ENCODE results near the gene CCRL2. TPM values are rescaled to one million over a fixed set of nuclear protein-coding genes. Genes with fewer than 3 reads are reported as not detected.

The CCRL2 gene
- total and polyA plus RNA-seq, 9 of the 15 experiments (the other 6 are each of a cell fraction or from before 2014, with no cell fraction given): 3.4 to 5.7 (median 4.0) TPM

- TF ChIP-seq RCOR1 (IDR thresholded peaks at IDR 0.05; ENCODE audit: borderline replicate concordance in 1 of 2, low read depth in 2 of 2, low read length in 2 of 2): 0 out of 4 replicates have a peak, but pooled peaks of 1 of the 2 experiments have one; percentile 2
Observed at GRCh38 chr3:46408853-46409252, 1.8 kb downstream of the CCRL2 start (continued).

- Histone ChIP-seq H3K4me1 (replicated peaks in 1 of 2; ENCODE audit: control insufficient read depth in 2 of 2, insufficient read depth in 2 of 2, low read length in 2 of 2) (peaks cover 25 to 42% of the 10 kb centered on the region in 2 experiments), H3K9me1 (ENCODE audit: control insufficient read depth, insufficient read depth, low read length) (no peaks in the 10 kb centered on the region), H2AFZ (ENCODE audit: low read depth, low read length) (no peak overlapping the region), H3K9me3 (replicated peaks; ENCODE audit: control insufficient read depth, insufficient read depth, low read depth, low read length) (no peaks in the 10 kb centered on the region; the same call in 1 of the 2 replicates), H3K79me2 (ENCODE audit: control insufficient read depth, insufficient read depth, low read length) (peaks cover 2% of the 10 kb centered on the region; the same call in 1 of the 3 replicates), H3K4me3 (no peak overlapping the region), H3K9ac (ENCODE audit: insufficient read depth in 1 of 2, low read depth in 2 of 2, low read length in 2 of 2) (0 out of 4 replicates have a peak overlapping the region, but pooled peaks of 1 of the 2 experiments have one; percentile 10), H3K27me3 (ENCODE audit: control insufficient read depth in 2 of 2, insufficient read depth in 2 of 2, low read length in 2 of 2) (no peaks in the 10 kb centered on the region), H4K20me1 (replicated peaks; ENCODE audit: control insufficient read depth, insufficient read depth, low read length) (no peaks in the 10 kb centered on the region), H3K27ac (ENCODE audit: extremely low read depth, low read depth, low read length) (no peak overlapping the region), H3K36me3 (ENCODE audit: control insufficient read depth, insufficient read depth, low read length) (no peaks in the 10 kb centered on the region), H3K4me2 (ENCODE audit: insufficient read depth, low read length) (no peak overlapping the region)
- DNase-seq (ENCODE audit: extremely low read depth in 1 of 4, low spot score in 3 of 4) (no peak), ATAC-seq (no peak), FAIRE-seq (no peak)
- TF ChIP-seq NR2C1 (IDR thresholded peaks at IDR 0.05) (no peak), NR2C1 (tag; IDR thresholded peaks at IDR 0.05) (no peak), CBX3 (IDR thresholded peaks at IDR 0.05; ENCODE audit: borderline replicate concordance in 1 of 2, low read length in 2 of 2) (no peak), KLF16 (IDR thresholded peaks at IDR 0.05) (no peak), ARID1B (IDR thresholded peaks at IDR 0.05) (no peak), PHF8 (IDR thresholded peaks at IDR 0.05; ENCODE audit: borderline replicate concordance, low read length) (no peak), PRPF4 (IDR thresholded peaks at IDR 0.05; ENCODE audit: insufficient read depth, low read depth, low read length, poor library complexity, severe bottlenecking) (no peak), BRF1 (IDR thresholded peaks at IDR 0.05; ENCODE audit: borderline replicate concordance, extremely low read depth, insufficient read length) (no peak), RBM17 (IDR thresholded peaks at IDR 0.05; ENCODE audit: borderline replicate concordance, low read depth, low read length) (no peak), FOXJ2 (tag; IDR thresholded peaks at IDR 0.05) (no peak), ETV5 (CRISPR knock-in tag; IDR thresholded peaks at IDR 0.05; ENCODE audit: low read depth) (no peak), POLR3G (IDR thresholded peaks at IDR 0.05; ENCODE audit: extremely low read depth, insufficient read length, insufficient replicate concordance) (no peak)
- ChIA-PET POLR2A (interaction anchor here (0.9 to 2.3 kb wide), 2 partner anchors 10 to 13 kb away, joined by 3 to 7 read pairs; no protein-coding TSS in a partner anchor), CTCF (ENCODE audit: low intra/inter-chr PET ratio) (no interaction called here)
- in situ Hi-C loops (cut with MboI) (loop anchor here (25.0 kb wide), 1 partner anchor 1373 kb away; the partner anchor contains the start of gene CLEC3B), intact Hi-C loops (cut with micrococcal nuclease) (no loop called here)
- BruUV-seq (replicated peaks): no TSS peak
- WGBS (ENCODE audit: insufficient coverage, low coverage, missing lambda C conversion rate): 81% methylated on average over 9 of the region's 9 CpGs
Observed at GRCh38 chr3:46409739-46410489, 2.9 kb downstream of the CCRL2 start.
